SK-N-MC (cell line): ENCODE data around the gene PPP1R1B.

Experiments used
- EZH2 ChIP-seq: fragments of 200-600 bp; sonication (generic); IDR thresholded peaks from one replicate; pipeline ENCODE4 v1.6.1; 2017; ENCODE audit warnings: antibody characterized with exemption
- FOXP2 ChIP-seq: optimal IDR thresholded peaks from 2 replicates; pipeline ENCODE3; 2011; ENCODE audit warnings: mild to moderate bottlenecking, moderate library complexity; ENCODE audit not compliant: insufficient read depth; ENCODE audit errors: extremely low read length, control extremely low read depth
- POLR2AphosphoS5 ChIP-seq: IDR thresholded peaks from 2 replicates; pipeline ENCODE4 v1.6.1; 2012; ENCODE audit warnings: mild to moderate bottlenecking, low read depth, low read length, borderline replicate concordance

GRCh38 chr17:39641883-39642282 is 15.1 kb downstream of the PPP1R1B start:
- TF ChIP-seq EZH2: no peak
- TF ChIP-seq POLR2AphosphoS5: no peak
- TF ChIP-seq FOXP2: no peak
